Ecto neural progenitor cell (in vitro differentiated cells): ENCODE data around the gene TNFRSF19.

ENCODE experiments used
- DNase-seq: peaks from one replicate; pipeline ENCODE4 v3.0.0-alpha.2; 2018; ENCODE audit warnings: low spot score

TNFRSF19 gene

GRCh38 chr13:23686948-23687347 lies 116.7 kb downstream of the TNFRSF19 start:
- no peak for DNase-seq

- DNase-seq = no peak
These were observed 117.4 kb downstream of the TNFRSF19 start for GRCh38 chr13:23687614-23688013.

- no peak for DNase-seq
These were observed 118.1 kb downstream of the TNFRSF19 start for GRCh38 chr13:23688336-23688735.

- no peak for DNase-seq
These were observed 120.5 kb downstream of the TNFRSF19 start for GRCh38 chr13:23690668-23691067.

- DNase-seq = no peak
These were observed 122.6 kb downstream of the TNFRSF19 start for GRCh38 chr13:23692816-23693215.

- no peak for DNase-seq
These were observed 125.0 kb downstream of the TNFRSF19 start for GRCh38 chr13:23695196-23695595.

GRCh38 chr13:23695711-23696464 lies 125.7 kb downstream of the TNFRSF19 start:
- DNase-seq = no peak

GRCh38 chr13:23696610-23697009 lies 126.4 kb downstream of the TNFRSF19 start:
- no peak for DNase-seq

- DNase-seq = no peak
These were observed 127.6 kb downstream of the TNFRSF19 start for GRCh38 chr13:23697772-23698313.

GRCh38 chr13:23699271-23699670 lies 129.1 kb downstream of the TNFRSF19 start:
- no peak for DNase-seq

- DNase-seq = no peak
These were observed 131.0 kb downstream of the TNFRSF19 start for GRCh38 chr13:23701186-23701585.

- DNase-seq = no peak
These were observed 131.4 kb downstream of the TNFRSF19 start for GRCh38 chr13:23701636-23702035.

GRCh38 chr13:23703246-23703860 lies 133.1 kb downstream of the TNFRSF19 start:
- no peak for DNase-seq

GRCh38 chr13:23705583-23705982 lies 135.4 kb downstream of the TNFRSF19 start:
- DNase-seq = no peak

GRCh38 chr13:23707674-23708073 lies 137.5 kb downstream of the TNFRSF19 start:
- no peak for DNase-seq

- no peak for DNase-seq
These were observed 139.3 kb downstream of the TNFRSF19 start for GRCh38 chr13:23709536-23709935.

- DNase-seq = no peak
These were observed 140.2 kb downstream of the TNFRSF19 start for GRCh38 chr13:23710366-23710765.

- DNase-seq = no peak
These were observed 141.1 kb downstream of the TNFRSF19 start for GRCh38 chr13:23711355-23711754.

- no peak for DNase-seq
These were observed 144.5 kb downstream of the TNFRSF19 start for GRCh38 chr13:23714672-23715071.

GRCh38 chr13:23715092-23715761 lies 145.0 kb downstream of the TNFRSF19 start:
- DNase-seq = no peak

GRCh38 chr13:23715762-23716235 lies 145.6 kb downstream of the TNFRSF19 start:
- no peak for DNase-seq

- no peak for DNase-seq
These were observed 146.2 kb downstream of the TNFRSF19 start for GRCh38 chr13:23716401-23716800.

- no peak for DNase-seq
These were observed 148.8 kb downstream of the TNFRSF19 start for GRCh38 chr13:23718996-23719395.
